HEK293 (cell line): Measurements from ENCODE around the gene GGTLC2.
A peak's percentile ranks its signal among the peaks of the same experiment; 100 is the strongest.

Experiments
- CTCF ChIA-PET: fragments of 350-600 bp; formaldehyde crosslinking; extraction: SDS; loops from one replicate; lab custom pipeline; 2021; ENCODE audit warnings: antibody characterized with exemption; lab: Yijun Ruan, JAX
- POLR2A ChIA-PET: fragments of 300-600 bp; formaldehyde crosslinking; extraction: SDS; loops from one replicate; lab custom pipeline; 2020; ENCODE audit warnings: antibody characterized with exemption, inconsistent platforms; lab: Yijun Ruan, JAX
- H3K27ac ChIP-seq: fragments of 200-500 bp; sonication (Bioruptor generic); 2 replicates; pipeline ENCODE4 v1.5.1; 2014; ENCODE audit warnings: low read depth, low read length, control low read depth, inconsistent platforms; ENCODE audit errors: extremely low read depth
- H3K36me3 ChIP-seq, 2 experiments: fragments of 200-500 bp in 1 of 2; sonication (Bioruptor generic) in 1 of 2; 1 replicate in 1 of 2; 2 replicates in 1 of 2; pipeline ENCODE4 v1.5.1; 2014 to 2017; ENCODE audit warnings: inconsistent platforms in 2 of 2, low read length in 2 of 2; ENCODE audit not compliant: control insufficient read depth in 2 of 2, insufficient read depth in 1 of 2
- H3K4me1 ChIP-seq: fragments of 200-500 bp; sonication (Bioruptor generic); 2 replicates; pipeline ENCODE4 v1.5.1; 2014; ENCODE audit warnings: mild to moderate bottlenecking, low read length, inconsistent platforms; ENCODE audit not compliant: control insufficient read depth, insufficient read depth
- H3K4me3 ChIP-seq: 2 replicates; pipeline ENCODE4 v1.5.1; 2011; ENCODE audit warnings: low read depth, mild to moderate bottlenecking, control low read depth, low read length, moderate library complexity
- H3K9me3 ChIP-seq: fragments of 200-500 bp; sonication (Bioruptor generic); 2 replicates; pipeline ENCODE4 v1.5.1; 2014; ENCODE audit warnings: low read depth, low read length, inconsistent platforms; ENCODE audit not compliant: control insufficient read depth, insufficient read depth
- GLI4 ChIP-seq: fragments of 450-650 bp; formaldehyde crosslinking; IDR thresholded peaks from 2 replicates; pipeline ENCODE4 v1.5.1; 2016; ENCODE audit warnings: missing biosample characterization, missing genetic modification characterization
- INSM2 ChIP-seq: fragments of 450-650 bp; formaldehyde crosslinking; IDR thresholded peaks from 2 replicates; pipeline ENCODE4 v1.5.1; 2016; ENCODE audit warnings: missing biosample characterization, missing genetic modification characterization
- RBAK ChIP-seq: fragments of 450-650 bp; formaldehyde crosslinking; IDR thresholded peaks from 2 replicates; pipeline ENCODE4 v1.5.1; 2016; ENCODE audit warnings: missing biosample characterization, missing genetic modification characterization
- SETDB1 ChIP-seq: IDR thresholded peaks from one replicate; pipeline ENCODE4 v1.6.1; 2017; ENCODE audit warnings: mild to moderate bottlenecking, low read length, moderate library complexity, mixed read lengths; ENCODE audit not compliant: insufficient read length
- SP7 ChIP-seq: fragments of 450-650 bp; formaldehyde crosslinking; IDR thresholded peaks from 2 replicates; pipeline ENCODE4 v1.5.1; 2016; ENCODE audit warnings: missing biosample characterization, missing genetic modification characterization
- WT1 ChIP-seq: fragments of 450-650 bp; formaldehyde crosslinking; IDR thresholded peaks from 2 replicates; pipeline ENCODE4 v1.5.1; 2016; ENCODE audit warnings: missing biosample characterization, missing genetic modification characterization
- ZBTB21 ChIP-seq: fragments of 450-650 bp; formaldehyde crosslinking; IDR thresholded peaks from 2 replicates; pipeline ENCODE4 v1.5.1; 2017; ENCODE audit warnings: missing biosample characterization, missing genetic modification characterization
- ZFP41 ChIP-seq: fragments of 450-650 bp; formaldehyde crosslinking; IDR thresholded peaks from 2 replicates; pipeline ENCODE4 v1.5.1; 2016; ENCODE audit warnings: missing biosample characterization, missing genetic modification characterization, borderline replicate concordance
- ZNF223 ChIP-seq: fragments of 450-650 bp; formaldehyde crosslinking; IDR thresholded peaks from 2 replicates; pipeline ENCODE4 v1.5.1; 2016; ENCODE audit warnings: missing biosample characterization, missing genetic modification characterization
- ZNF473 ChIP-seq: fragments of 450-650 bp; formaldehyde crosslinking; IDR thresholded peaks from 2 replicates; pipeline ENCODE4 v1.5.1; 2017; ENCODE audit warnings: missing biosample characterization, missing genetic modification characterization
- ZNF48 ChIP-seq: fragments of 450-650 bp; formaldehyde crosslinking; IDR thresholded peaks from 2 replicates; pipeline ENCODE4 v1.5.1; 2016; ENCODE audit warnings: missing biosample characterization, missing genetic modification characterization
- ZNF514 ChIP-seq: fragments of 450-650 bp; formaldehyde crosslinking; IDR thresholded peaks from 2 replicates; pipeline ENCODE4 v1.5.1; 2016; ENCODE audit warnings: missing biosample characterization, missing genetic modification characterization
- ZNF529 ChIP-seq: fragments of 450-650 bp; formaldehyde crosslinking; IDR thresholded peaks from 2 replicates; pipeline ENCODE4 v1.5.1; 2017; ENCODE audit warnings: missing genetic modification characterization, missing biosample characterization; ENCODE audit not compliant: insufficient replicate concordance
- ZNF530 ChIP-seq: fragments of 450-650 bp; formaldehyde crosslinking; IDR thresholded peaks from 2 replicates; pipeline ENCODE4 v1.5.1; 2016; ENCODE audit warnings: low read depth, missing biosample characterization, missing genetic modification characterization
- ZNF600 ChIP-seq: fragments of 450-650 bp; formaldehyde crosslinking; IDR thresholded peaks from 2 replicates; pipeline ENCODE4 v1.5.1; 2016; ENCODE audit warnings: missing biosample characterization, missing genetic modification characterization
- ZNF629 ChIP-seq: fragments of 450-650 bp; formaldehyde crosslinking; IDR thresholded peaks from 2 replicates; pipeline ENCODE4 v1.5.1; 2017; ENCODE audit warnings: missing biosample characterization, missing genetic modification characterization
- ZNF639 ChIP-seq: fragments of 450-650 bp; formaldehyde crosslinking; IDR thresholded peaks from 2 replicates; pipeline ENCODE4 v1.5.1; 2016; ENCODE audit warnings: missing biosample characterization, missing genetic modification characterization

The GGTLC2 gene

DNA sequence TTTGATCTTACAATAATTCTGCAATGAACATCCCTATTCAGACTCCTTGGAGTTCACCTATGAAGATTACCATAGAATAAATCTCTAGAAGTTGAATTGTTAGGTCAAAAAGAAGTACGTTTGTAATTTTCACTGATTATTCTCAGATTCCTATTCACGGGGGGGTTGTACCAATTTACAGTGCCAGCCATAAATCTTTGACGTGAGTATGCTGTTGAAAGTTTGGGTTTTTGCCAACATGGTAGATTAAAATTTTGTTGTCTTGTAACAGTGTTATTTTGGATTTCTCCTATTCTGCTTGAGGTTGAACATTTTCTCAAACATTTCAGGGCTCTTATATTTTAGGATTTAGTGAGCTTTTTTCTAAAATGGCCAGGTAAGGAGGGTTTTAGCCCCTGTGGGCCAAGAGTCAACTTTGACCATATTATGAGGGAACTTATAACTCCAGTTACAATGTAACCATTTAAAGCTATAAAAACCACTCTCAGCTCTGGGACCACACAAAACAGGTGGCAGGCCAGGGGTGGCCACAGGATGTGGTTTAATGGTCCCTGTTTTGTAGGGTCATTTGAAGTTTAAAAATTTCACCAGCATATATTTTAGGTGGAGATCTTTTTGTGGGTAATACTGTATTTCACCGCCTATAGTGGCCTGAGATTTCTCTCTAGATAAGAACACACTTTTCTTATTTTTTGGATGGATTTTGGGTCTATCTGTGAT lies 25.8 kb downstream of the GGTLC2 start:
- Histone ChIP-seq H3K27ac (no peak overlapping the region), H3K4me3 (no peak overlapping the region), H3K4me1 (no peaks in the 10 kb centered on the region), H3K9me3 (no peaks in the 10 kb centered on the region), H3K36me3 (no peaks in the 10 kb centered on the region)
- ChIA-PET CTCF (interaction anchor here (0.9 to 5.6 kb wide), 6 partner anchors 11 to 247 kb away, joined by 3 to 94 read pairs (median 8); no protein-coding TSS in a partner anchor), POLR2A (no interaction called here)
- TF ChIP-seq ZNF530 (tag by site-specific recombination) (no peak), SETDB1 (peak; percentile 20)

DNA sequence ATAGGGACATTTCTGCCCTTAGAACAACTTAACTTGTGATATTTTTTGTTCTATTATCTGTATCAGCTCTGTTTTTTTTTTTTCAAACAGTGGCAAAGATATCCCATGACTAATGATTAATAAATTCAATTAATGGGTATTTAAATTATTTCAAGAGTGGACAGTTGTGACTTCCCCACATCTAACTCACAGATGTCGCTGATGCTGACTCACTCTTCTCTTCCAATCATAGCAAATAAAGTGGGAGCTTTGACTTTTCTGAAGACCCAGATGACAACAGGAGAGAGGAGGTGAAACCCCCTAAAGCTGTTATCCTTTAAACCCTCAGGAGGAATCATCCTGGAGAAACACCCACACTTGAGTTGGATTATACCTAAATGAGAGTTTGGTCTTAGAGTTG lies 27.1 kb downstream of the GGTLC2 start:
- ChIA-PET CTCF (interaction anchor here (0.6 to 2.7 kb wide), 8 partner anchors 13 to 249 kb away, joined by 3 to 18 read pairs (median 6); no protein-coding TSS in a partner anchor), POLR2A (no interaction called here)
- TF ChIP-seq ZNF529 (tag by site-specific recombination) = no peak
- H3K9me3 ChIP-seq = no peaks in the 10 kb centered on the region
- H3K27ac ChIP-seq = no peak overlapping the region
- H3K4me3 ChIP-seq = no peak overlapping the region
- no peaks in the 10 kb centered on the region for H3K4me1 ChIP-seq
- no peaks in the 10 kb centered on the region for H3K36me3 ChIP-seq

DNA sequence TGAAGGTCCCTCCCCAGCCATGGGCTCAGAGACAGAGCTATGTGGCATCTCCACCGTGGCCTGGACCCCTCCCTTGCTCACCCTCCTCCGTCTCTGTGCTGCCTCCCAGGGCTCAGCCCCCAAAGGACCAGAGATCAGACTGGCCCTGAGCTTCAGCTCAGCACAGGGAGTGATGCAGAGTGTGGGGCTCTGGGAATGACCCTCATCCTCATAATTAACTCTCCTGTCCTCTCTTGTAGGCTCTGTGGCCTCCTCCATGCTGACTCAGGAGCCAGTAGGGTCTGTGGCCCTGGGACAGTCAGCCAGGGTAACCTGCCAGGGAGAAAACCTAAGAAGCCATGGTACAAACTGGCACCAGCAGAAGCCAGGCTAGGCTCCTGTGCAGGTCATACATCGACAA lies 28.7 kb downstream of the GGTLC2 start:
- Histone ChIP-seq H3K4me3 (no peak overlapping the region), H3K9me3 (no peaks in the 10 kb centered on the region), H3K36me3 (no peaks in the 10 kb centered on the region), H3K27ac (no peak overlapping the region), H3K4me1 (no peaks in the 10 kb centered on the region)
- ChIA-PET POLR2A (no interaction called here), CTCF (interaction anchor here (0.6 to 2.6 kb wide), 6 partner anchors 12 to 250 kb away, joined by 3 to 8 read pairs (median 4); no protein-coding TSS in a partner anchor)
- no peak for TF ChIP-seq WT1 (tag by site-specific recombination)
- no peak for TF ChIP-seq ZNF473 (tag by site-specific recombination)
- no peak for TF ChIP-seq GLI4
- no peak for TF ChIP-seq ZNF629 (tag by site-specific recombination)
- TF ChIP-seq ZNF639 (tag by site-specific recombination) = no peak
- TF ChIP-seq INSM2 = no peak
- no peak for TF ChIP-seq ZNF600 (tag by site-specific recombination)
- no peak for TF ChIP-seq RBAK (tag by site-specific recombination)
- no peak for TF ChIP-seq SP7
- no peak for TF ChIP-seq ZFP41 (tag by site-specific recombination)
- TF ChIP-seq ZNF48 (tag by site-specific recombination) = no peak
- TF ChIP-seq ZNF514 (tag by site-specific recombination) = no peak
- no peak for TF ChIP-seq ZBTB21 (tag by site-specific recombination)
- no peak for TF ChIP-seq ZNF223
